Psoas muscle (tissue), 8 donors: ENCODE results near the gene METTL1. TPM values are rescaled to one million over a fixed set of nuclear protein-coding genes. Genes with fewer than 3 reads are reported as not detected.

Experiments
- ATAC-seq, 4 donors: fragments of 200-7000 bp; cut with Tn5 transposase; one replicate each; pipeline ENCODE4 v1.9.1; 2020; ENCODE audit warnings: moderate library complexity in 3 of 4, mild to moderate bottlenecking in 2 of 4
- DNase-seq, 2 donors: peaks; one replicate each; pipeline ENCODE4 v3.0.0-alpha.2; 2020
- H3K27ac ChIP-seq: fragments of 200-600 bp; one replicate; pipeline ENCODE4 v1.8.0; 2022
- H3K27me3 ChIP-seq, 3 donors: fragments of 200-600 bp in 1 of 3; one replicate each; pipeline versions ENCODE4 v1.6.1 to v1.8.0; 2013 to 2022; ENCODE audit warnings: low read length in 2 of 3, mild to moderate bottlenecking in 2 of 3, moderate library complexity in 1 of 3; ENCODE audit not compliant: insufficient read depth in 3 of 3
- H3K36me3 ChIP-seq, 2 donors: fragments of 200-600 bp in 1 of 2; one replicate each; pipeline versions ENCODE4 v1.6.1 to v1.8.0; 2013 to 2022; ENCODE audit warnings: low read depth in 1 of 2, mild to moderate bottlenecking in 1 of 2, moderate library complexity in 1 of 2; ENCODE audit not compliant: insufficient read depth in 1 of 2
- H3K4me1 ChIP-seq: fragments of 200-600 bp; one replicate; pipeline ENCODE4 v1.8.0; 2022
- H3K4me3 ChIP-seq: fragments of 200-600 bp; one replicate; pipeline ENCODE4 v1.8.0; 2022; ENCODE audit warnings: mild to moderate bottlenecking
- H3K9me3 ChIP-seq: fragments of 200-600 bp; one replicate; pipeline ENCODE4 v1.8.0; 2022
- CTCF ChIP-seq: fragments of 200-600 bp; IDR thresholded peaks from one replicate; pipeline ENCODE4 v1.8.0; 2022; ENCODE audit warnings: antibody characterized with exemption
- WGBS, 3 donors: extraction: QIAGEN DNeasy Blood & Tissue Kit; methylation state at CpG; one replicate each; pipeline versions ENCODE4 v1.1.6 to v1.1.7; 2013; 5-methylcytosine and 5-hydroxymethylcytosine counted together
- intact Hi-C, 2 donors: fragments of 100-400 bp; cut with DNase I; formaldehyde crosslinking; loops; one replicate each; pipeline versions ENCODE4 v1.11.0 to v1.14.2; 2022
- polyA plus RNA-seq, 3 donors: library from polyadenylated mRNA; stranded (reverse); fragments of 200-250 nt; gene quantifications; one replicate each; pipeline ENCODE4 v1.2.3, GENCODE V29; 2013
- total RNA-seq, 4 donors: library from RNA; stranded (reverse); fragmentation: NEBNext Ultra II Directional in 2 of 4; extraction: Animal tissue kit (Norgen Biotek cat#: 25700) in 2 of 4; gene quantifications; one replicate each; pipeline versions ENCODE4 v1.2.1 to v1.2.4, GENCODE V29; 2021 to 2023
- donor health status: healthy with polysubstance abuse.
- donor health status: DM: no; HTN: no; CAD: no; lungs with moderate emphysema.
- donor health status: Bipolar disorder and iron deficiency.
- donor health status: healthy.
- donor health status: DM: yes; HTN: yes; CAD: no.
- donor health status: DM: no; HTN: no; CAD: no.
- donor health status: DM: no; HTN: no; CAD: no.
- donor health status: DM: yes; HTN: yes; CAD: no.

METTL1 gene
- total and polyA plus RNA-seq, 7 donors: 18.8 to 80.9 (median 26.3) TPM

DNA sequence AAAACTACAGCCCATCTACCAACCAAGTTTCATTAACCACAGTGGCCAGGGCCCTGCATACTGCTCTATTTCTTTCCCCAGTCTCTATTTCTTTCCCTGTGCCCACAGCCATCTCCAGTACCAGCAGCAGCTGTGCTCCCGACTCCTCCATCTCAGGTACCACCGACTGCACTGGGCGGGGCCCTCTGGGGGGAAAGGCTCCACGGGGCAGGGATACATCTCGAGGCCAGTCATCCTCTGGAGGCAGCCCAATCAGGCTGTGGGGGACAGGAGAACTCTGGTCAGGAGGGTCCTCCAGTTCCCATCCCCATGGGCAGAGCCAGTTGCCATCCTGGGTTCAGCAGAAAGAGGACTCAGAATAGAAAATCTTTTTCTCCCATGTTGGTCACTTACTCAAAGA, 22.8 kb downstream of the METTL1 start:
- Histone ChIP-seq H3K4me1 (peaks cover 27% of the 10 kb centered on the region), H3K36me3 (peaks cover 20 to 51% of the 10 kb centered on the region in 2 donors), H3K27me3 (no peaks in the 10 kb centered on the region), H3K9me3 (no peaks in the 10 kb centered on the region), H3K4me3 (no peak overlapping the region), H3K27ac (no peak overlapping the region)
- TF ChIP-seq CTCF: no peak
- intact Hi-C loops: no loop called here
- WGBS, 3 donors: 87 to 91% (median 88%) methylated on average over 5 of the region's 5 CpGs
- DNase-seq (no peak), ATAC-seq (no peak)

DNA sequence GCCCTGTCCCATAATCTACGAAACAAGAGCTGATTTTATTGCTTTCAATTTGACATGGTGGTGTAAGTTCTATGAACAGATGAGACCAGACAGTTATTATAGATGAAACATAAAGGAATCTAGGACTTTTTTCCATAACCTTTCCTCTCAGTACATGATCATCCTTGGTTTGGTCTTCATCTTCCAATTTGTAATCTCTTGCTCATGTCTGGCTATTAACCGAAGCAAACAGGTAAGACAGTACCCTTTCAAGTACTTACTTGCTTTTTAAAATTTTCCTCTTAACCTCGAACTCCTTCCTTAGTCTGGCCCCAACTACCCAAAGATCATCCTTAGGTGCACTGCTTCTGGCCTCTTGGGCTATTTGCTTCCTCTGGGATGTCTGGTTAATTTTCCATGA, 25.9 kb downstream of the METTL1 start:
- intact Hi-C loops: no loop called here

DNA sequence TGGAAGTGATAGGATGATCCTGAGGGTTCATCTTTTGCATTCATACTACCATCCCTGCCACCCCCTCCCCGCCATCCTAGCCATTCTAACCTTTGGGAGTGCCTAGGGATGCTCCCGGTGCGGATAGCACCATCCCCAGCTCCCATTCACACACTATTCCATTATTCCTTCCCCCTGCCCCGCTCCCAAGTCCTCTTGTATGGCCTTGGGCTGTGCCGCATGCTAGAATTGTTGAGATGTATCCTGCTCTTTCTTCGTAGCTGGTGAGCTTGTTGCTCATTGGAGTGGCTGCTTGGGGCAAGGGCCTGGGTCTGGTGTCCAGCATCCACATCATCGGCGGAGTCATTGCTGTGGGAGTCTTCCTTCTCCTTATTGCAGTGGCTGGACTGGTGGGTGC, 26.4 kb downstream of the METTL1 start:
- no peak for DNase-seq
- Histone ChIP-seq H3K4me3 (peak overlapping the region; percentile 96), H3K27me3 (peaks cover 0 to 8% (median 3%) of the 10 kb centered on the region in 3 donors), H3K36me3 (peaks cover 16 to 47% of the 10 kb centered on the region in 2 donors), H3K4me1 (peaks cover 17% of the 10 kb centered on the region), H3K9me3 (no peaks in the 10 kb centered on the region), H3K27ac (peak overlapping the region; percentile 97)
- TF ChIP-seq CTCF: no peak
- intact Hi-C loops: no loop called here
- 32 to 38% (median 34%) methylated on average over 8 of the region's 8 CpGs for WGBS, 3 donors
- ATAC-seq: peak; percentile 6 to 32 (median 14)

More for the DNA sequence above, 25.9 kb downstream of the METTL1 start:
- H3K4me1 ChIP-seq: peaks cover 22% of the 10 kb centered on the region
- no peak for DNase-seq
- peaks cover 20 to 51% of the 10 kb centered on the region in 2 donors for H3K36me3 ChIP-seq
- H3K27me3 ChIP-seq: peaks cover 0 to 4% (median 3%) of the 10 kb centered on the region in 3 donors
- no peak for TF ChIP-seq CTCF
- no peak overlapping the region for H3K27ac ChIP-seq
- 78 to 80% (median 79%) methylated on average over 3 of the region's 3 CpGs for WGBS, 3 donors
- ATAC-seq: no peak
- no peaks in the 10 kb centered on the region for H3K9me3 ChIP-seq
- H3K4me3 ChIP-seq: peak overlapping the region; percentile 96

GRCh38 chr12:57744777-57745484, 27.0 kb downstream of the METTL1 start, which contains the start of gene TSPAN31:
Gene TSPAN31, plus strand, starts transcription at chr12:57745039. Its CDS starts 116 bp downstream, at chr12:57745155.
- peaks cover 15 to 41% of the 10 kb centered on the region in 2 donors for H3K36me3 ChIP-seq
- no peaks in the 10 kb centered on the region for H3K9me3 ChIP-seq
- ATAC-seq: peak; percentile 94 to 97 (median 96)
- H3K4me3 ChIP-seq: peak within 1 kb of the TSS; percentile 96
- WGBS, 3 donors: 0 to 1% (median 1%) methylated on average over 29 of the region's 29 CpGs
- intact Hi-C loops: no loop called here
- peaks cover 11% of the 10 kb centered on the region for H3K4me1 ChIP-seq
- peak within 1 kb of the TSS; percentile 97 for H3K27ac ChIP-seq
- peak; percentile 97 to 99 for DNase-seq
- TF ChIP-seq CTCF: no peak
- H3K27me3 ChIP-seq: peaks cover 0 to 8% (median 3%) of the 10 kb centered on the region in 3 donors
